HTR-8/SVneo (cell line): Measurements from ENCODE around the gene HAO1.

Experiments used
- DNase-seq: peaks from one replicate; pipeline ENCODE4 v3.0.0; 2011; ENCODE audit warnings: low spot score, mixed read lengths; ENCODE audit not compliant: insufficient read length
- FAIRE-seq: peaks from 2 replicates; lab custom pipeline; 2011; peaks lifted over from hg19 to GRCh38; lab: Jason Lieb, UNC

Gene HAO1

GRCh38 chr20:7933346-7933745, 6.9 kb downstream of the HAO1 start:
- no peak for DNase-seq

GRCh38 chr20:7930343-7930742, 9.9 kb downstream of the HAO1 start:
- DNase-seq: no peak
- no peak for FAIRE-seq

More at GRCh38 chr20:7933346-7933745, 6.9 kb downstream of the HAO1 start:
- no peak for FAIRE-seq

- DNase-seq: no peak
- FAIRE-seq: no peak
Observed at GRCh38 chr20:7926767-7927166, 13.5 kb downstream of the HAO1 start.

GRCh38 chr20:7926323-7926722, 13.9 kb downstream of the HAO1 start:
- no peak for FAIRE-seq

GRCh38 chr20:7924692-7925091, 15.6 kb downstream of the HAO1 start:
- no peak for FAIRE-seq
- DNase-seq: no peak

More at GRCh38 chr20:7926323-7926722, 13.9 kb downstream of the HAO1 start:
- no peak for DNase-seq

GRCh38 chr20:7916648-7917047, 23.6 kb downstream of the HAO1 start:
- FAIRE-seq (no peak), DNase-seq (no peak)

- DNase-seq: no peak
- no peak for FAIRE-seq
Observed at GRCh38 chr20:7912551-7912950, 27.7 kb downstream of the HAO1 start.

- DNase-seq: no peak
Observed at GRCh38 chr20:7911586-7912330, 28.5 kb downstream of the HAO1 start.

GRCh38 chr20:7908905-7909304, 31.4 kb downstream of the HAO1 start:
- no peak for FAIRE-seq
- DNase-seq: no peak

More at GRCh38 chr20:7911586-7912330, 28.5 kb downstream of the HAO1 start:
- no peak for FAIRE-seq

GRCh38 chr20:7903429-7903828, 36.8 kb downstream of the HAO1 start:
- peak; percentile 91 for FAIRE-seq

GRCh38 chr20:7902879-7903278, 37.4 kb downstream of the HAO1 start:
- DNase-seq (no peak), FAIRE-seq (no peak)

More at GRCh38 chr20:7903429-7903828, 36.8 kb downstream of the HAO1 start:
- DNase-seq: no peak

GRCh38 chr20:7897781-7898364, 42.4 kb downstream of the HAO1 start:
- DNase-seq (no peak), FAIRE-seq (no peak)

- DNase-seq (no peak), FAIRE-seq (no peak)
Observed at GRCh38 chr20:7893014-7893730, 47.1 kb downstream of the HAO1 start.

GRCh38 chr20:7891705-7892104, 48.6 kb downstream of the HAO1 start:
- FAIRE-seq (no peak), DNase-seq (no peak)

- DNase-seq (no peak), FAIRE-seq (no peak)
Observed at GRCh38 chr20:7889736-7890135, 50.5 kb downstream of the HAO1 start.

GRCh38 chr20:7883741-7884140, 56.5 kb downstream of the HAO1 start:
- FAIRE-seq (no peak), DNase-seq (no peak)

- FAIRE-seq (no peak), DNase-seq (no peak)
Observed at GRCh38 chr20:7883309-7883708, 56.9 kb downstream of the HAO1 start.

GRCh38 chr20:7882076-7882475, 58.2 kb downstream of the HAO1 start:
- DNase-seq: no peak
- no peak for FAIRE-seq

- DNase-seq (no peak), FAIRE-seq (no peak)
Observed at GRCh38 chr20:7881551-7881950, 58.7 kb downstream of the HAO1 start.

GRCh38 chr20:7879883-7880282, 60.4 kb downstream of the HAO1 start:
- DNase-seq: no peak
- no peak for FAIRE-seq

GRCh38 chr20:7868108-7868507, 72.2 kb downstream of the HAO1 start:
- DNase-seq (no peak), FAIRE-seq (no peak)
